SKM-1 treated with dmso at 0.1 percent for 144 hours (cell line): ENCODE data around the gene EPO.
A peak's percentile ranks its signal among the peaks of the same experiment; 100 is the strongest.

Source experiments
- DNase-seq: peaks from one replicate; lab custom pipeline; 2025; ENCODE audit not compliant: unreplicated experiment; lab: John Stamatoyannopoulos, UW

Gene EPO

GRCh38 chr7:100720279-100720670 is at the start of gene EPO:
EPO (plus strand) TSS chr7:100720468; CDS start chr7:100720981, 513 bp downstream.
- DNase-seq = no peak

- DNase-seq = no peak
Measured at GRCh38 chr7:100671353-100672327, 48.6 kb upstream of the EPO start.

GRCh38 chr7:100673302-100673941 is 46.8 kb upstream of the EPO start, which contains the start of gene GNB2:
GNB2 (plus strand) TSS chr7:100673740; CDS start chr7:100676266, 2,526 bp downstream.
- DNase-seq = peak; percentile 95

GRCh38 chr7:100673942-100674410 is 46.3 kb upstream of the EPO start:
- DNase-seq = peak; percentile 52

GRCh38 chr7:100674411-100675104 is 45.7 kb upstream of the EPO start:
- DNase-seq = no peak

- no peak for DNase-seq
Measured at GRCh38 chr7:100675105-100675451, 45.2 kb upstream of the EPO start.

- DNase-seq = no peak
Measured at GRCh38 chr7:100675581-100676350, 44.5 kb upstream of the EPO start.

- DNase-seq = no peak
Measured at GRCh38 chr7:100676501-100677306, 43.6 kb upstream of the EPO start.

- DNase-seq = no peak
Measured at GRCh38 chr7:100677308-100678267, 42.7 kb upstream of the EPO start.

GRCh38 chr7:100678291-100678984 is 41.8 kb upstream of the EPO start:
- no peak for DNase-seq

- DNase-seq = no peak
Measured at GRCh38 chr7:100679129-100679926, 40.9 kb upstream of the EPO start.

GRCh38 chr7:100679927-100680575 is 40.2 kb upstream of the EPO start:
- no peak for DNase-seq

GRCh38 chr7:100680576-100681271 is 39.5 kb upstream of the EPO start:
- no peak for DNase-seq

- DNase-seq = no peak
Measured at GRCh38 chr7:100681491-100682227, 38.6 kb upstream of the EPO start.

GRCh38 chr7:100682228-100682741 is 38.0 kb upstream of the EPO start:
- no peak for DNase-seq
